Heart right ventricle (tissue), 16 donors: ENCODE measurements around the gene SLC19A2. TPM values are rescaled to one million over a fixed set of nuclear protein-coding genes. Genes with fewer than 3 reads are reported as not detected.
A peak's percentile ranks its signal among the peaks of the same experiment; 100 is the strongest.

Source experiments
- ATAC-seq, 8 donors: fragments of 200-7000 bp; cut with Tn5 transposase; one replicate each; pipeline ENCODE4 v1.9.1; 2020; ENCODE audit warnings: mild to moderate bottlenecking in 8 of 8, moderate library complexity in 8 of 8, moderate number of reproducible peaks in 1 of 8
- DNase-seq, 2 donors: peaks; one replicate each; pipeline ENCODE4 v3.0.0-alpha.2; 2020
- H3K27ac ChIP-seq, 10 donors: fragments of 200-600 bp; sonication (generic) in 2 of 10; one replicate each; pipeline versions ENCODE4 v1.5.0 to v1.8.0; 2020 to 2022; ENCODE audit warnings: mild to moderate bottlenecking in 3 of 10
- H3K27me3 ChIP-seq, 7 donors: fragments of 200-600 bp; one replicate each; pipeline ENCODE4 v1.8.0; 2021 to 2022; ENCODE audit warnings: mild to moderate bottlenecking in 2 of 7
- H3K36me3 ChIP-seq, 9 donors: fragments of 200-600 bp; sonication (generic) in 1 of 9; one replicate each; pipeline versions ENCODE4 v1.5.0 to v1.8.0; 2020 to 2022; ENCODE audit warnings: mild to moderate bottlenecking in 2 of 9
- H3K4me1 ChIP-seq, 9 donors: fragments of 200-600 bp; sonication (generic) in 1 of 9; one replicate each; pipeline versions ENCODE4 v1.5.0 to v1.8.0; 2020 to 2022; ENCODE audit warnings: mild to moderate bottlenecking in 4 of 9
- H3K4me3 ChIP-seq, 10 donors: fragments of 200-600 bp; sonication (generic) in 2 of 10; one replicate each; pipeline versions ENCODE4 v1.5.0 to v1.8.0; 2020 to 2022; ENCODE audit warnings: mild to moderate bottlenecking in 7 of 10, moderate library complexity in 2 of 10
- H3K9me3 ChIP-seq, 11 donors: fragments of 200-600 bp in 10 of 11; sonication (generic) in 2 of 11; one replicate each; pipeline versions ENCODE4 v1.5.0 to v1.8.0; 2013 to 2022; ENCODE audit warnings: mild to moderate bottlenecking in 2 of 11, control low read depth in 1 of 11, moderate library complexity in 1 of 11
- WGBS, 2 donors: extraction: QIAGEN DNeasy Blood & Tissue Kit; methylation state at CpG; one replicate each; pipeline ENCODE4 v1.1.7; 2013; ENCODE audit warnings: inconsistent platforms in 1 of 2; 5-methylcytosine and 5-hydroxymethylcytosine counted together
- intact Hi-C, 10 donors: fragments of 100-400 bp; cut with DNase I; formaldehyde crosslinking; loops; one replicate each; pipeline versions ENCODE4 v1.11.1 to v1.14.2; 2022
- polyA plus RNA-seq, 2 donors: library from polyadenylated mRNA; stranded (reverse); fragments of 200-250 nt; gene quantifications; one replicate each; pipeline ENCODE4 v1.2.3, GENCODE V29; 2013
- total RNA-seq, 10 donors: library from RNA; stranded (reverse); fragmentation: NEBNext Ultra II Directional in 3 of 10; extraction: Animal tissue kit (Norgen Biotek cat#: 25700) in 3 of 10; gene quantifications; one replicate each; pipeline versions ENCODE4 v1.2.1 to v1.2.4, GENCODE V29; 2021 to 2023
- TF ChIP-seq, protein P1 (sequence below), 9 donors: fragments of 200-600 bp; sonication (generic) in 2 of 9; IDR thresholded peaks; one replicate each; pipeline versions ENCODE4 v1.5.0 to v1.8.0; 2021 to 2022; ENCODE audit warnings: antibody characterized with exemption in 9 of 9, mild to moderate bottlenecking in 5 of 9, moderate library complexity in 1 of 9
- donor health status: Arrhythmogenic right ventricular cardiomyopathy.
- donor health status: ischemic (EF 13 %, LVEDD 7.1; RV severe dilation, severe dysfunction).
- donor health status: healthy with polysubstance abuse.
- donor health status: DM: no; HTN: yes; CAD: no.
- donor health status: DM: no; HTN: no; CAD: no.
- donor health status: ischemic (EF 25% LVEDD 6.9; RV normal size, moderate dysfunction).
- donor health status: ischemic (EF 25% LVEDD 5.7; RV mildly dilated, moderate dysfunction).
- donor health status: healthy.
- donor health status: DM: yes; HTN: yes; CAD: no.
- donor health status: Ischemic cardiomyopathy.
- donor health status: ischemic (EF 35%, LVEDD 5.7; RV mildly dilated, moderate dysfunction).
- donor health status: nonischemic (EF 11% LVEDD 7.7; RV severe dilation, severe dysfunction).
- donor health status: DM: yes; HTN: yes; CAD: no.
- donor health status: PGD.
- donor health status: ischemic (EF 29% LVEDD 5.4; RV normal size, mild dysfunction).
- donor health status: nonischemic (EF 23%, LVEDD 6.1; RV moderate dilation, normal function).

Gene SLC19A2
- total and polyA plus RNA-seq, 12 donors = 7.6 to 43.2 (median 17.1) TPM

GRCh38 chr1:169511316-169512005 is 25.7 kb upstream of the SLC19A2 start:
- Histone ChIP-seq H3K36me3 (peaks cover 0 to 3% (median 0%) of the 10 kb centered on the region in 9 donors), H3K27me3 (no peaks in the 10 kb centered on the region), H3K4me1 (peaks cover 0 to 37% (median 5%) of the 10 kb centered on the region in 9 donors), H3K27ac (peak overlapping the region in 7 of 10 donors; percentile 44 to 74 (median 56)), H3K4me3 (no peak overlapping the region), H3K9me3 (no peaks in the 10 kb centered on the region)
- ATAC-seq = peak in 7 of 8 donors; percentile 75 to 91 (median 82)
- WGBS, 2 donors = 60 to 71% methylated on average over 3 of the region's 3 CpGs
- no peak for DNase-seq
- TF ChIP-seq, protein P1, sequence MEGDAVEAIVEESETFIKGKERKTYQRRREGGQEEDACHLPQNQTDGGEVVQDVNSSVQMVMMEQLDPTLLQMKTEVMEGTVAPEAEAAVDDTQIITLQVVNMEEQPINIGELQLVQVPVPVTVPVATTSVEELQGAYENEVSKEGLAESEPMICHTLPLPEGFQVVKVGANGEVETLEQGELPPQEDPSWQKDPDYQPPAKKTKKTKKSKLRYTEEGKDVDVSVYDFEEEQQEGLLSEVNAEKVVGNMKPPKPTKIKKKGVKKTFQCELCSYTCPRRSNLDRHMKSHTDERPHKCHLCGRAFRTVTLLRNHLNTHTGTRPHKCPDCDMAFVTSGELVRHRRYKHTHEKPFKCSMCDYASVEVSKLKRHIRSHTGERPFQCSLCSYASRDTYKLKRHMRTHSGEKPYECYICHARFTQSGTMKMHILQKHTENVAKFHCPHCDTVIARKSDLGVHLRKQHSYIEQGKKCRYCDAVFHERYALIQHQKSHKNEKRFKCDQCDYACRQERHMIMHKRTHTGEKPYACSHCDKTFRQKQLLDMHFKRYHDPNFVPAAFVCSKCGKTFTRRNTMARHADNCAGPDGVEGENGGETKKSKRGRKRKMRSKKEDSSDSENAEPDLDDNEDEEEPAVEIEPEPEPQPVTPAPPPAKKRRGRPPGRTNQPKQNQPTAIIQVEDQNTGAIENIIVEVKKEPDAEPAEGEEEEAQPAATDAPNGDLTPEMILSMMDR (IDR thresholded peaks at IDR 0.05) = no peak
- intact Hi-C loops = no loop called here

GRCh38 chr1:169510060-169510459 is 24.3 kb upstream of the SLC19A2 start:
- Histone ChIP-seq H3K36me3 (no peaks in the 10 kb centered on the region), H3K9me3 (no peaks in the 10 kb centered on the region), H3K4me1 (peaks cover 0 to 37% (median 5%) of the 10 kb centered on the region in 9 donors), H3K27me3 (no peaks in the 10 kb centered on the region), H3K4me3 (no peak overlapping the region), H3K27ac (peak overlapping the region in 1 of 10 donors; percentile 57)
- ATAC-seq (no peak), DNase-seq (no peak)
- TF ChIP-seq, protein P1 (IDR thresholded peaks at IDR 0.05) = no peak
- 75 to 78% methylated on average over 4 of the region's 4 CpGs for WGBS, 2 donors
- intact Hi-C loops = no loop called here

DNA sequence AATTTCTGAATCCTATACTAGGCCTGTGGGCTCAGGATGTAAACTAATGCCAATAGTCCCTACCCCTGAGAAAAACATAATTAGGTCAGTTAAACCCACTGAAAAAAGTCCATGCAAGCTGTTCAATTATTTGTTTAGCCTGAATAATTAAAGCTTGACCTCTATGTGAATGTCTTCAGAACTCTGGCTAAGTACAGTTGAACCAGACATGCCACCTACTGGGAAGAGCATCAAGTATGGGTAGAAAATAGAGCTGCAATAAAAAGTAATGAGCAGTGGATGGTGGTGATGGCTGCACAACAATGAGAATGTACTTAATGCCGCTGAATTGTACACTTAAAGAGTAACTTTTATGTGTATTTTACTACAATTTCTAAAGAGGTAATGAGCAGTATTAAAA is 23.6 kb upstream of the SLC19A2 start:
- 91 to 94% methylated on average over 1 of the region's 1 CpG for WGBS, 2 donors
- Histone ChIP-seq H3K4me1 (peaks cover 0 to 37% (median 5%) of the 10 kb centered on the region in 9 donors), H3K27ac (no peak overlapping the region), H3K36me3 (no peaks in the 10 kb centered on the region), H3K27me3 (no peaks in the 10 kb centered on the region), H3K4me3 (no peak overlapping the region), H3K9me3 (no peaks in the 10 kb centered on the region)
- intact Hi-C loops = loop anchor here in 1 of 10 donors (1.0 kb wide), 1 partner anchor 23 kb away; no protein-coding TSS in a partner anchor
- TF ChIP-seq, protein P1 (IDR thresholded peaks at IDR 0.05) = peak in 5 of 9 donors; percentile 17 to 42 (median 33)
- DNase-seq (no peak), ATAC-seq (peak in 3 of 8 donors; percentile 56 to 72 (median 66))

DNA sequence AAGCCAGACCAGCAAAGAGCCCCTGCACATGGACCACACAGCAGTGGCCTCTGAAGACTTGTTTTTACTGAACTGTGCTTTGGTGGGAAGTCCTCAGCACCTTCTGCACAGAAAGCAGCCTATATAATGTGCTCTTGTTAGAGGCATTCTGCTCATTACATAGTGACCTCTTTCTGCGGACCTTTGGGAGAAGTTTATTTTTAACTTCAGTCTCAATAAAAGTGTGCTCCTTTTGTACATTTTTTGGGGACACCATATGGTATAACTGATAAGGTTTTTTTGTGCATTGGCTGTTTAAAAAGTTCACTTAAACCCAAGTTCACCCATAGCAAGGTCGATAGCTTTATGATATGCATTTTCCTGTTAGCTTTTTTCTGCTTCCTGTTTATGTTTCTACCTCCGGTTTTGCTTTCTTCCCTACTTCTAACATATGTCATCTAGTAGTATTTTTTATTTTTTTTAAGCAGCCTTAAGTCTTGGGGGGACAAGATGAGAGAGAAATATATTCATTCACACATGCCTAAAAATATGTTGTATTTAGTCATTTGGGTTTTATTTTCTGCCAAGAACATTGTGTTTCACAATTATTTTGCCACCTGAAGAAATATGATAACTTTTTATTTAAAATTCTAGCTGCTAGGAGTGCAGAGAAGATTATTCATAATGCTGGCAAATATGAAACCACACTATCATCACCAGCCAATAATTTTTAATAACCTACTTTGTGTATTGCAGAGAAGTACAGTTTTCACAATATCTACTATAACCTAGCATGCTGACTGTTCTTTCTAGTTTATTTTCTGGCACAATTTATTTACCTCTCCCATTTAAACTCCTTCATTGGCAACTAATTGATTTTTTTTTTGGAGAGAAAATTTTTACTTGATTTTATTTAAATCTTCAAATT is 22.9 kb upstream of the SLC19A2 start:
- H3K4me3 ChIP-seq = no peak overlapping the region
- no peaks in the 10 kb centered on the region for H3K9me3 ChIP-seq
- WGBS, 2 donors = 27 to 33% methylated on average over 3 of the region's 3 CpGs
- H3K36me3 ChIP-seq = no peaks in the 10 kb centered on the region
- intact Hi-C loops = loop anchor here in 1 of 10 donors (1.0 kb wide), 1 partner anchor 22 kb away; no protein-coding TSS in a partner anchor
- DNase-seq = no peak
- H3K27me3 ChIP-seq = no peaks in the 10 kb centered on the region
- TF ChIP-seq, protein P1 (IDR thresholded peaks at IDR 0.05) = no peak
- no peak overlapping the region for H3K27ac ChIP-seq
- no peak for ATAC-seq
- H3K4me1 ChIP-seq = peaks cover 0 to 35% (median 5%) of the 10 kb centered on the region in 9 donors
